Astrocyte (in vitro differentiated cells and primary cell): Measurements from ENCODE around the gene LYST. TPM values are rescaled to one million over a fixed set of nuclear protein-coding genes. Genes with fewer than 3 reads are reported as not detected.

ENCODE experiments used
- DNase-seq: peaks from one replicate; pipeline ENCODE4 v3.0.0-alpha.2; 2010; ENCODE audit warnings: low read depth
- FAIRE-seq: peaks from 2 replicates; lab custom pipeline; 2011; peaks lifted over from hg19 to GRCh38; lab: Jason Lieb, UNC
- H2AFZ ChIP-seq: 2 replicates; pipeline ENCODE4 v1.6.0; 2012; ENCODE audit warnings: low read depth, low read length, inconsistent platforms
- H3K27ac ChIP-seq: 2 replicates; pipeline ENCODE4 v1.5.1; 2011; ENCODE audit warnings: low read depth, low read length, inconsistent platforms
- H3K27me3 ChIP-seq: 2 replicates; pipeline ENCODE4 v1.6.0; 2011; ENCODE audit warnings: low read length, inconsistent platforms; ENCODE audit not compliant: insufficient read depth
- H3K36me3 ChIP-seq: 2 replicates; pipeline ENCODE4 v1.5.1; 2011; ENCODE audit warnings: low read length, inconsistent platforms; ENCODE audit not compliant: insufficient read depth
- H3K4me1 ChIP-seq: 2 replicates; pipeline ENCODE4 v1.5.1; 2011; ENCODE audit warnings: low read length, inconsistent platforms; ENCODE audit not compliant: insufficient read depth
- H3K4me2 ChIP-seq: 2 replicates; pipeline ENCODE4 v1.6.0; 2012; ENCODE audit warnings: low read length, inconsistent platforms
- H3K4me3 ChIP-seq: 2 replicates; pipeline ENCODE4 v1.5.1; 2011; ENCODE audit warnings: low read depth, mild to moderate bottlenecking, low read length, inconsistent platforms; ENCODE audit not compliant: insufficient read depth
- H3K79me2 ChIP-seq: 2 replicates; pipeline ENCODE4 v1.6.0; 2012; ENCODE audit warnings: mild to moderate bottlenecking, low read length, inconsistent platforms; ENCODE audit not compliant: insufficient read depth
- H3K9ac ChIP-seq: 2 replicates; pipeline ENCODE4 v1.6.0; 2012; ENCODE audit warnings: mild to moderate bottlenecking, low read length, inconsistent platforms
- H3K9me3 ChIP-seq: 2 replicates; pipeline ENCODE4 v1.5.1; 2012; ENCODE audit warnings: low read depth, mild to moderate bottlenecking, low read length, inconsistent platforms; ENCODE audit not compliant: insufficient read depth
- H4K20me1 ChIP-seq: 2 replicates; pipeline ENCODE4 v1.6.0; 2012; ENCODE audit warnings: low read length, inconsistent platforms; ENCODE audit not compliant: insufficient read depth
- H3K27ac Mint-ChIP-seq: one replicate; pipeline ENCODE4 v1.8.0; 2021; ENCODE audit warnings: mild to moderate bottlenecking, mixed read lengths; ENCODE audit not compliant: unreplicated experiment
- H3K27me3 Mint-ChIP-seq: one replicate; pipeline ENCODE4 v1.8.0; 2021; ENCODE audit warnings: low read depth, mixed read lengths; ENCODE audit not compliant: unreplicated experiment
- H3K36me3 Mint-ChIP-seq: one replicate; pipeline ENCODE4 v1.8.0; 2021; ENCODE audit warnings: low read depth, mixed read lengths; ENCODE audit not compliant: unreplicated experiment
- H3K4me1 Mint-ChIP-seq: one replicate; pipeline ENCODE4 v1.8.0; 2021; ENCODE audit warnings: low read depth, mixed read lengths; ENCODE audit not compliant: unreplicated experiment
- H3K4me3 Mint-ChIP-seq: one replicate; pipeline ENCODE4 v1.8.0; 2021; ENCODE audit warnings: mild to moderate bottlenecking, moderate library complexity, mixed read lengths; ENCODE audit not compliant: unreplicated experiment
- H3K9me3 Mint-ChIP-seq: one replicate; pipeline ENCODE4 v1.8.0; 2021; ENCODE audit warnings: mild to moderate bottlenecking, mixed read lengths; ENCODE audit not compliant: unreplicated experiment
- CTCF ChIP-seq: IDR thresholded peaks from 2 replicates; pipeline ENCODE4 v1.5.1; 2011; ENCODE audit warnings: low read depth, mild to moderate bottlenecking, inconsistent platforms, low read length, moderate library complexity; ENCODE audit not compliant: insufficient read depth
- EZH2 ChIP-seq: IDR thresholded peaks from 2 replicates; pipeline ENCODE4 v1.6.1; 2012; ENCODE audit warnings: mild to moderate bottlenecking, low read length, inconsistent platforms; ENCODE audit not compliant: insufficient read depth
- total RNA-seq: library from RNA; stranded (reverse); gene quantifications from 2 replicates; pipeline ENCODE4 v1.2.1, GENCODE V29; 2021

The LYST gene
- total RNA-seq, 1 donor from 2014 or later: 15.7 TPM

DNA sequence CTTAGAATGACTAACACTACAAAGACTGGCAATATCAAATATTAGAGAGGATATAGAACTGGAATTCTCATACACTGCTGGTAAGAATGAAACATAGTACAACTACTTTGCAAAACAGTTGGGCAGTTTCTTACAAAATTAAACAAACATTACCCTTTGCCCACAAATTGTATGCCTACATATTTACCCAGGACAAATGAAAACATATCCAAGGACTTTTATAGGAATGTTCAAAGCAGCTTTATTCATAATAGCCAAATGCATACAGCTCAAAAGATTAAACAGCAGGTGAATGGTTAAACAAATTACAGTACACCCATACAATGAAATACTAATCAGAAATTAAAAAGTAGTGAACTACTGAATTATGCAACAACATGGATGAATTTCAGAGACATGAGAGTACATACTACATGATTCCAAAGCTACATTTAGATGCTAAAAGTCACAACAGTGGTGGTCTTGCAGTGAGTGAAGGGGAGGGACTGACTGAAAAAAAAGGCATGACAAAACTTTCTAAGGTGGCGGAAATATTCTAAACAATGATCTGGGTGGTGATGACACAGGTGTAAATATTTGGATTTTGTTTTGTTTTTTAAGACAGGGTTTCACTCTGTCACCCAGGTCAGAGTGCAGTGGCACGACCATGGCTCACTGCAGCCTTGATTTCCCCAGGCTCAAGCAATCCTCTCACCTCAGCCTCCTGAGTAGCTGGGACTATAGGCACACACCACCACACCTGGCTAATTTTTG, 40.4 kb downstream of the LYST start:
- Mint-ChIP-seq H3K36me3 (peaks cover 4% of the 10 kb centered on the region), H3K27ac (no peak overlapping the region), H3K4me1 (peaks cover 9% of the 10 kb centered on the region), H3K9me3 (no peaks in the 10 kb centered on the region), H3K27me3 (no peaks in the 10 kb centered on the region), H3K4me3 (no peak overlapping the region)
- no peak for FAIRE-seq
- Histone ChIP-seq H3K9ac (no peak overlapping the region), H2AFZ (no peak overlapping the region), H4K20me1 (no peaks in the 10 kb centered on the region), H3K4me3 (no peak overlapping the region), H3K4me1 (peaks cover 7% of the 10 kb centered on the region), H3K9me3 (no peaks in the 10 kb centered on the region), H3K36me3 (no peaks in the 10 kb centered on the region), H3K27me3 (no peaks in the 10 kb centered on the region), H3K79me2 (no peaks in the 10 kb centered on the region), H3K4me2 (no peak overlapping the region), H3K27ac (no peak overlapping the region)
- DNase-seq: no peak
- TF ChIP-seq CTCF (no peak), EZH2 (no peak)

- peaks cover 7% of the 10 kb centered on the region for H3K4me1 ChIP-seq
- H3K27ac ChIP-seq: no peak overlapping the region
- H3K79me2 ChIP-seq: no peaks in the 10 kb centered on the region
- FAIRE-seq (no peak), DNase-seq (no peak)
- H2AFZ ChIP-seq: no peak overlapping the region
- H4K20me1 ChIP-seq: no peaks in the 10 kb centered on the region
- H3K4me3 ChIP-seq: no peak overlapping the region
- Mint-ChIP-seq H3K27me3 (no peaks in the 10 kb centered on the region), H3K9me3 (no peaks in the 10 kb centered on the region), H3K4me3 (no peak overlapping the region), H3K36me3 (peaks cover 4% of the 10 kb centered on the region), H3K27ac (no peak overlapping the region), H3K4me1 (peaks cover 6% of the 10 kb centered on the region)
- TF ChIP-seq EZH2 (no peak), CTCF (no peak)
- H3K27me3 ChIP-seq: no peaks in the 10 kb centered on the region
- H3K4me2 ChIP-seq: no peak overlapping the region
- H3K9me3 ChIP-seq: no peaks in the 10 kb centered on the region
- no peaks in the 10 kb centered on the region for H3K36me3 ChIP-seq
- no peak overlapping the region for H3K9ac ChIP-seq
Observed at GRCh38 chr1:235825229-235825628, 41.5 kb downstream of the LYST start.

DNA sequence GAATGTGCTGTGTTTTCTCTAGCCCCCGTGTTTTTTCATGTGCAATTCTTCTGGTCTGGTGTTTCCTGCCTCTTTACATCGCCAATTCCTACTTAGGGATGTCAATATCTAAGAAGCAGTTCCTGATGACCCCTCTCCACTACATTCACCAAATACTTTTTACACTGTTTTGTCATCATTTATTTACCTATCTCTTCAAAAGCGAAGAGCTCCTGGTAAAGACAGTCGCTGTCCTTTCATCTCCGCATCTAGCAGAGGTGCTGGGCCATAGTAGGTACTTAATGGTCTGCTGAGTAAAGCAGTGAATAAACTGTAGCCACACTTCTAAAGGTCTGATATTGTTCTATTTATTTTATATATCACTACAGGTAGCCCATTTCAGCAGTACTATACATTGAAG, 43.0 kb downstream of the LYST start:
- no peaks in the 10 kb centered on the region for H3K9me3 ChIP-seq
- Mint-ChIP-seq H3K27ac (no peak overlapping the region), H3K4me1 (peaks cover 6% of the 10 kb centered on the region), H3K27me3 (no peaks in the 10 kb centered on the region), H3K36me3 (peaks cover 4% of the 10 kb centered on the region), H3K9me3 (no peaks in the 10 kb centered on the region), H3K4me3 (no peak overlapping the region)
- no peaks in the 10 kb centered on the region for H3K79me2 ChIP-seq
- H3K4me3 ChIP-seq: no peak overlapping the region
- TF ChIP-seq CTCF: no peak
- TF ChIP-seq EZH2: no peak
- H3K9ac ChIP-seq: no peak overlapping the region
- DNase-seq (no peak), FAIRE-seq (no peak)
- no peaks in the 10 kb centered on the region for H3K27me3 ChIP-seq
- H3K36me3 ChIP-seq: no peaks in the 10 kb centered on the region
- peaks cover 7% of the 10 kb centered on the region for H3K4me1 ChIP-seq
- no peak overlapping the region for H3K27ac ChIP-seq
- H3K4me2 ChIP-seq: no peak overlapping the region
- H2AFZ ChIP-seq: no peak overlapping the region
- no peaks in the 10 kb centered on the region for H4K20me1 ChIP-seq
